Pancreas (tissue), 10 donors: Measurements from ENCODE around the gene LRP5. TPM values are rescaled to one million over a fixed set of nuclear protein-coding genes. Genes with fewer than 3 reads are reported as not detected.
"Not testable (repeated sequence)": the region's sequence is repeated elsewhere in the genome, so short reads cannot be mapped to it uniquely, and the experiment has no call there.

Experiments
- ATAC-seq, 4 donors: fragments of 200-7000 bp; cut with Tn5 transposase; one replicate each; pipeline versions ENCODE4 v1.8.0 to v1.9.1; 2020; ENCODE audit warnings: mild to moderate bottlenecking in 4 of 4, moderate library complexity in 4 of 4
- DNase-seq, 6 donors: peaks; one replicate each; pipeline ENCODE4 v3.0.0-alpha.2; 2020
- FAIRE-seq: peaks from 2 replicates; lab custom pipeline; 2012; peaks lifted over from hg19 to GRCh38; lab: Jason Lieb, UNC
- H3K27ac ChIP-seq, 4 donors: fragments of 200-600 bp; sonication (generic); 1 replicate in 3 of 4; 2 replicates in 1 of 4; pipeline versions ENCODE4 v1.5.0 to v1.8.0; 2020
- H3K27me3 ChIP-seq, 4 donors: fragments of 200-600 bp; one replicate each; pipeline ENCODE4 v1.8.0; 2021
- H3K36me3 ChIP-seq, 3 donors: fragments of 200-600 bp; sonication (generic) in 1 of 3; one replicate each; pipeline versions ENCODE4 v1.5.0 to v1.8.0; 2020 to 2021
- H3K4me1 ChIP-seq, 3 donors: fragments of 200-600 bp; one replicate each; pipeline ENCODE4 v1.8.0; 2021
- H3K4me3 ChIP-seq, 4 donors: fragments of 200-600 bp; sonication (generic) in 2 of 4; one replicate each; pipeline versions ENCODE4 v1.5.0 to v1.8.0; 2020 to 2021
- H3K9me3 ChIP-seq, 4 donors: fragments of 200-600 bp; one replicate each; pipeline ENCODE4 v1.8.0; 2021
- WGBS, 2 donors: extraction: QIAGEN DNeasy Blood & Tissue Kit; methylation state at CpG; one replicate each; pipeline ENCODE4 v1.1.7; 2013; 5-methylcytosine and 5-hydroxymethylcytosine counted together
- intact Hi-C, 3 donors: fragments of 100-400 bp; cut with DNase I; formaldehyde crosslinking; loops; one replicate each; pipeline versions ENCODE4 v1.11.1 to v1.14.2; 2022
- polyA plus RNA-seq, 2 donors: library from polyadenylated mRNA; stranded (reverse); fragments of 200-250 nt; gene quantifications; one replicate each; pipeline ENCODE4 v1.2.3, GENCODE V29; 2013
- total RNA-seq, 6 donors: library from RNA; stranded (reverse); fragmentation: NEBNext Ultra II Directional in 4 of 6; extraction: Animal tissue kit (Norgen Biotek cat#: 25700) in 4 of 6; gene quantifications; one replicate each; pipeline versions ENCODE4 v1.2.1 to v1.2.4, GENCODE V29; 2021 to 2023
- TF ChIP-seq, protein P1 (sequence below), 4 donors: fragments of 200-600 bp; sonication (generic) in 3 of 4; IDR thresholded peaks; one replicate each; pipeline versions ENCODE4 v1.5.0 to v1.8.0; 2021; ENCODE audit warnings: antibody characterized with exemption in 4 of 4
- donor health status: healthy with polysubstance abuse.
- donor health status: DM: no; HTN: no; CAD: no; lungs with moderate emphysema.
- donor health status: DM: no; HTN: no; CAD: no.
- donor health status: control.
- donor health status: control.
- donor health status: Bipolar disorder and iron deficiency.
- donor health status: DM: yes; HTN: yes; CAD: no.
- donor health status: DM: no; HTN: no; CAD: no.
- donor health status: DM: no; HTN: no; CAD: no.
- donor health status: DM: yes; HTN: yes; CAD: no.

LRP5 gene
- total and polyA plus RNA-seq, 8 donors: 27.4 to 62.8 (median 32.5) TPM

DNA sequence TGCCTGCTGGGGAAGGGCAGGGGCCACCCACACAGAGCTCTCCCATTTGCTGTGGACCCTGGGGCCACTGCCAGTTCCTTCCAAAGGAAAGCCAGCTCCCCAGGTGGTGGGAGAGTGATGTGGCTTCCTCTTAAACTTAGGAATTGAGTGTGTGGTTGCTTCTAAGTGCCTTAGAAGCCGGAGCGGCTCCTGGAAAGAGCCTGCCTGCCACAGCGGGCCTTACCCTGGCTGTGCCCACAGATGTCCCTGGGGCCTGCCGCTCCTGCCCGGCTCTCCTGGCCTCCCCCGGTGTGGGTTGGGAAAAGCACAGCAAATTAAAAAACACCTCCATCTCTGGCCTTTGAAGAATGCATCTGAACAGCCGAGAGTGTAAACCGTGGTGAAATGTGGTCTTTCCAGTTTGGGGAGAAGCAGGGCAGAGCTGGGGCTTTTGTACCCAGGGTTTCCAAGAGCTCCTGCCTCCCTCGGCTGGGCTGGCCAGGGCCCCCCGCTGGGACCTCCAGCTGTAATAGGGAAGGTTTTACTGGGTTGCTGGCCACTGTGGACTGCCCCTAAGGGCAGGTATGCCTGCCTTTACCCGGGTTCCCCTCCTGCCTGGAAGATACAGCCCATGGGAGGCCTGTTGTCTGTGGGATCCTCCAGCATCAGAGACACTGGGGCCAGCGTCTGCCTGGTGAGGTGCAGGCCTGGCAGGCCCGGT lies 30.2 kb downstream of the LRP5 start:
- intact Hi-C loops: no loop called here
- TF ChIP-seq, protein P1, sequence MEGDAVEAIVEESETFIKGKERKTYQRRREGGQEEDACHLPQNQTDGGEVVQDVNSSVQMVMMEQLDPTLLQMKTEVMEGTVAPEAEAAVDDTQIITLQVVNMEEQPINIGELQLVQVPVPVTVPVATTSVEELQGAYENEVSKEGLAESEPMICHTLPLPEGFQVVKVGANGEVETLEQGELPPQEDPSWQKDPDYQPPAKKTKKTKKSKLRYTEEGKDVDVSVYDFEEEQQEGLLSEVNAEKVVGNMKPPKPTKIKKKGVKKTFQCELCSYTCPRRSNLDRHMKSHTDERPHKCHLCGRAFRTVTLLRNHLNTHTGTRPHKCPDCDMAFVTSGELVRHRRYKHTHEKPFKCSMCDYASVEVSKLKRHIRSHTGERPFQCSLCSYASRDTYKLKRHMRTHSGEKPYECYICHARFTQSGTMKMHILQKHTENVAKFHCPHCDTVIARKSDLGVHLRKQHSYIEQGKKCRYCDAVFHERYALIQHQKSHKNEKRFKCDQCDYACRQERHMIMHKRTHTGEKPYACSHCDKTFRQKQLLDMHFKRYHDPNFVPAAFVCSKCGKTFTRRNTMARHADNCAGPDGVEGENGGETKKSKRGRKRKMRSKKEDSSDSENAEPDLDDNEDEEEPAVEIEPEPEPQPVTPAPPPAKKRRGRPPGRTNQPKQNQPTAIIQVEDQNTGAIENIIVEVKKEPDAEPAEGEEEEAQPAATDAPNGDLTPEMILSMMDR (IDR thresholded peaks at IDR 0.05): no peak
- Histone ChIP-seq H3K27ac (peak overlapping the region; percentile 72 to 86 (median 73)), H3K4me1 (peaks cover 6 to 17% (median 11%) of the 10 kb centered on the region in 3 donors), H3K27me3 (no peaks in the 10 kb centered on the region), H3K9me3 (no peaks in the 10 kb centered on the region), H3K4me3 (no peak overlapping the region), H3K36me3 (no peaks in the 10 kb centered on the region)
- DNase-seq (peak in 2 of 6 donors; percentile 49 to 55), FAIRE-seq (no peak), ATAC-seq (peak; percentile 54 to 77 (median 74))
- WGBS, 2 donors: 46% methylated on average over 13 of the region's 13 CpGs

DNA sequence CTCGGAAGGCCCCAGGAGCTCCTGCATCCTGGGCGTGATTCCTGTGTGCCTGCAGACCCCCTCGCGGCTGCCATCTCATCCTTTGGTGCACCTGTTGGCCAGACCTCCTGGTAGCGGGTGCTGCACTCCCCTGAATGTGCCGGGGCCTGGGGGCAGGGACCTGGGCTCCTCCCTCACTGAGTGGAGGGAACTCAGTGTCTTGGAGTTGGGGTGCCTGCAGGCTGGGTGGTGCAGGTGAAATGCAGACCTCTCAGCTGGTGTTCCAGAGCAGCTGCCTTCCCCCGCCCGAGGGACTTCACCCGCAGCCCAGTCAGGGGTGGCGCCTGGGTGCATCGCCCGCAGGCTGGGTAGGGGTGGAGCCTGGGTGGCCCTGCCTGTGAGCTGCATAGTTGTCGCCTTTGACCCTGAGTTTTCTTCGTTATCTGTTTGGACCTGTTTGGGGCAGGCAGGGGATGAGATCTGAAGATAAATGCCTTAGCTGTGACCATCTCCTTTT lies 31.4 kb downstream of the LRP5 start:
- ATAC-seq (peak in 3 of 4 donors; percentile 30 to 67 (median 59)), FAIRE-seq (no peak), DNase-seq (no peak)
- 67 to 72% methylated on average over 14 of the region's 14 CpGs for WGBS, 2 donors
- Histone ChIP-seq H3K27me3 (no peaks in the 10 kb centered on the region), H3K9me3 (no peaks in the 10 kb centered on the region), H3K27ac (peak overlapping the region; percentile 72 to 86 (median 73)), H3K4me1 (peaks cover 6 to 17% (median 11%) of the 10 kb centered on the region in 3 donors), H3K4me3 (no peak overlapping the region), H3K36me3 (no peaks in the 10 kb centered on the region)
- intact Hi-C loops: no loop called here
- TF ChIP-seq, protein P1 (IDR thresholded peaks at IDR 0.05): no peak

DNA sequence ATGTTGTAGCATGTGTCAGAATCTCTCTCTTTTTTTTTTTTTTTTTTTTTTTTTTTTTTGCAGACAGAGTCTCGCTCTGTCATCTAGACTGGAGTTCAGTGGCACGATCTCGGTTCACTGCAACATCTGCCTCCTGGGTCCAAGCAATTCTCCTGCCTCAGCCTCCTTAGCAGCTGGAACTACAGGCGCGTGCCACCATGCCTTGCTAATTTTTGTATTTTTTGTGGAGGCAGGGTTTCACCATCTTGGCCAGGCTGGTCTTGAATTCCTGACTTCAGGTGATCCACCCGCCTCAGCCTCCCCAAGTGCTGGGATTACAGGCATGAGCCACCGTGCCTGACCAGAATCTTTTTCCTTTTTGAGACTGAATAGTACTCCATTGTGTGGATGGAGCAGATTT lies 32.4 kb downstream of the LRP5 start:
- peaks cover 6 to 17% (median 11%) of the 10 kb centered on the region in 3 donors for H3K4me1 ChIP-seq
- ATAC-seq, intact Hi-C loops, FAIRE-seq, H3K4me3 ChIP-seq, H3K27me3 ChIP-seq, H3K27ac ChIP-seq, H3K36me3 ChIP-seq, H3K9me3 ChIP-seq, DNase-seq: not testable (repeated sequence)
- WGBS, 2 donors: 96 to 98% methylated on average over 7 of the region's 7 CpGs

DNA sequence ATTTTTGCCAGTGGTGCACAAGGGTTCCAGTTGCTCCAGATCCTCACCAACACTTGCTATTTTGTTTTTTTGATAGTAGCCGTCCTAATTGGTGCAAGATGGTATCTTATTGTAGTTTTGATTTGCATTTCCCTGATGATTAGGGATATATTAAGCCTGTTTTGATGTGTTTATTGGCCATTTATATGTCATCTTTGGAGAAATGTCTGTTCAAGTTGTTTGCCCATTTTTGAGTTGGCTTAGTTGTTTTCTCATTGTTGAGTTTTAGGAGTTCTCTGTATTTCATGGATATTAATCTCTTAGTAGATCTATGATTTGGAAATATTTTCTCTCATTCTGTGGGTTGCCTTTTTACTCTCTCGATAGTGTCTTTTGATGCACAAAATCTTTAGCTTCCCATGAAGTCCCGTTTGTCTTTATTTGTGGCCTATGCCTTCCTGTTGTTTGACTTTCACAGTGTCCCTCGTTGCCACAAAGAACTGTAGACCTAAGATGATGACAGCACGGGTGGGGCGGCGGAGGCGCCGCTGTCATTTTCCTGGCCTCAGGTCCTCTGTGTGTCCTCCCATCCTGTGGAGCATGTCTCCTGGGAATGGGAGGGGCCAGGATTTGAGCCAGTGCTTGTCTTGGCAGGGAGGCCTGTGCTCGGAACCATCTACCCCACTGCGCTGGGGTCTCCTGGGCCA lies 33.5 kb downstream of the LRP5 start:
- Histone ChIP-seq H3K4me1 (peaks cover 6 to 15% (median 9%) of the 10 kb centered on the region in 3 donors), H3K27me3 (no peaks in the 10 kb centered on the region), H3K36me3 (no peaks in the 10 kb centered on the region), H3K27ac (no peak overlapping the region), H3K9me3 (no peaks in the 10 kb centered on the region), H3K4me3 (no peak overlapping the region)
- no peak for DNase-seq
- WGBS, 2 donors: 84 to 88% methylated on average over 11 of the region's 11 CpGs
- intact Hi-C loops: no loop called here
- ATAC-seq: no peak
- TF ChIP-seq, protein P1 (IDR thresholded peaks at IDR 0.05): no peak
- FAIRE-seq: no peak

DNA sequence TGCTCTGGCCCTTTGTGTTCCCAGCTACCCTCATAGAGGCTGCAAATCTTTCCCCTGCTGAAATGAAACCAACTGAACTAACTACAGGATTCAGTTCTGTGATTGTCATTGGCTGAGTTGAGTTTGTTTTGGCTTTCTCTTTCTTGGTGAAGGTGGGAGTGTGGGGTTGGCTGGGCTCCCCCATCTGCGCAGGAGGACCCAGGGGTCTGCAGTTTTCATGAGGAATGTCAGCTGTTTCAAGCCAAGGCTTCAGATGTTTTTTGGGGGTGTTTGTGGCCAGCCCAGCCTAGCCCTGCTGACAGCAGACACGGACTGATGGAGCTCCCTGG lies 34.0 kb downstream of the LRP5 start:
- DNase-seq (no peak), ATAC-seq (no peak), FAIRE-seq (no peak)
- no peak overlapping the region for H3K4me3 ChIP-seq
- H3K9me3 ChIP-seq: no peaks in the 10 kb centered on the region
- intact Hi-C loops: no loop called here
- 78 to 82% methylated on average over 2 of the region's 2 CpGs for WGBS, 2 donors
- TF ChIP-seq, protein P1 (IDR thresholded peaks at IDR 0.05): no peak
- no peak overlapping the region for H3K27ac ChIP-seq
- peaks cover 4 to 10% (median 6%) of the 10 kb centered on the region in 3 donors for H3K4me1 ChIP-seq
- H3K27me3 ChIP-seq: no peaks in the 10 kb centered on the region
- no peaks in the 10 kb centered on the region for H3K36me3 ChIP-seq
